Amniotic stem cell (primary cell): Measurements from ENCODE around the gene RHOF.

Experiments used
- DNase-seq: peaks from one replicate; lab custom pipeline; 2025; lab: John Stamatoyannopoulos, UW

The RHOF gene

GRCh38 chr12:121741743-121742142 lies 51.7 kb downstream of the RHOF start:
- DNase-seq, result no peak

- no peak for DNase-seq
These were observed 52.6 kb downstream of the RHOF start for GRCh38 chr12:121740847-121741246.

- DNase-seq, result no peak
These were observed 55.1 kb downstream of the RHOF start for GRCh38 chr12:121738340-121738858.

- DNase-seq, result no peak
These were observed 59.6 kb downstream of the RHOF start for GRCh38 chr12:121733849-121734248.

- DNase-seq, result no peak
These were observed 62.0 kb downstream of the RHOF start for GRCh38 chr12:121731473-121731872.

GRCh38 chr12:121729021-121729420 lies 64.5 kb downstream of the RHOF start:
- DNase-seq, result no peak
